Measurements from ENCODE around the gene BEND3.

GRCh38 chr6:107121964-107122495 lies 6.7 kb upstream of the BEND3 start:
- no peak for TF ChIP-seq CTCF (conservative IDR thresholded peaks at IDR 0.05)
- no peak for TF ChIP-seq ZFX (IDR thresholded peaks at IDR 0.05)

Measured in C4-2B (cell line).